Kidney (tissue), 14 donors: ENCODE measurements around the gene QSOX1. TPM values are rescaled to one million over a fixed set of nuclear protein-coding genes. Genes with fewer than 3 reads are reported as not detected.

Source experiments
- DNase-seq, 5 donors: peaks; one replicate each; pipeline ENCODE4 v3.0.0-alpha.2; 2013 to 2020
- FAIRE-seq: peaks from 2 replicates; lab custom pipeline; 2012; peaks lifted over from hg19 to GRCh38; lab: Jason Lieb, UNC
- H3K27ac ChIP-seq, 2 donors: one replicate each; pipeline ENCODE4 v1.7.0; 2013; ENCODE audit warnings: low read depth in 2 of 2, low read length in 2 of 2, inconsistent platforms in 1 of 2
- H3K27me3 ChIP-seq: one replicate; pipeline ENCODE4 v1.7.1; 2013; ENCODE audit warnings: low read length, inconsistent platforms; ENCODE audit not compliant: control insufficient read depth, insufficient read depth
- H3K36me3 ChIP-seq, 3 donors: one replicate each; pipeline versions ENCODE4 v1.7.0 to v1.7.1; 2013; ENCODE audit warnings: low read length in 3 of 3, control low read depth in 1 of 3, inconsistent platforms in 1 of 3; ENCODE audit not compliant: insufficient read depth in 3 of 3, control insufficient read depth in 2 of 3
- H3K4me1 ChIP-seq, 3 donors: one replicate each; pipeline versions ENCODE4 v1.7.0 to v1.7.1; 2013; ENCODE audit warnings: low read length in 3 of 3, inconsistent platforms in 1 of 3, low read depth in 1 of 3; ENCODE audit not compliant: control insufficient read depth in 2 of 3, insufficient read depth in 2 of 3
- H3K4me3 ChIP-seq, 3 donors: one replicate each; pipeline versions ENCODE4 v1.7.0 to v1.8.1; 2013; ENCODE audit warnings: low read length in 3 of 3, control low read depth in 1 of 3, inconsistent platforms in 1 of 3
- H3K9ac ChIP-seq, 3 donors: one replicate each; pipeline versions ENCODE4 v1.7.0 to v1.7.1; 2013; ENCODE audit warnings: low read length in 3 of 3, control low read depth in 1 of 3, inconsistent platforms in 1 of 3
- H3K9me3 ChIP-seq, 3 donors: one replicate each; pipeline versions ENCODE4 v1.7.0 to v1.7.1; 2013; ENCODE audit warnings: low read length in 3 of 3, control low read depth in 1 of 3, inconsistent platforms in 1 of 3; ENCODE audit not compliant: control insufficient read depth in 2 of 3, insufficient read depth in 1 of 3
- intact Hi-C: fragments of 100-400 bp; cut with DNase I; formaldehyde crosslinking; loops from one replicate; pipeline ENCODE4 v1.11.1; 2022
- polyA plus RNA-seq: library from polyadenylated mRNA; stranded (reverse); fragments of 350-450 nt; fragmentation: Illumina TruSeq; extraction: RNeasy Lipid Tissue Mini Kit (QIAGEN cat#74804); gene quantifications from one replicate; pipeline ENCODE4 v1.2.3, GENCODE V29; 2014; ENCODE audit warnings: low read depth, low replicate concordance; ENCODE audit not compliant: insufficient read depth
- total RNA-seq: library from RNA; stranded (reverse); fragmentation: NEBNext Ultra II Directional; extraction: Animal tissue kit (Norgen Biotek cat#: 25700); gene quantifications from one replicate; pipeline ENCODE4 v1.2.1, GENCODE V29; 2021
- TF ChIP-seq, protein P1 (sequence below): IDR thresholded peaks from 3 replicates; pipeline ENCODE4 v1.5.1; 2012; ENCODE audit warnings: mild to moderate bottlenecking, moderate library complexity, borderline replicate concordance; ENCODE audit not compliant: insufficient read depth; ENCODE audit errors: extremely low read depth
- donor health status: control.
- donor health status: control.
- donor health status: control.
- donor health status: control.
- donor health status: control.
- donor health status: DM: yes; HTN: yes; CAD: no.
- donor health status: Normal renal cell carcinoma (clear cell type).

Gene QSOX1
- total and polyA plus RNA-seq, 2 donors from 2014 or later, result 94.5 to 111 TPM

DNA sequence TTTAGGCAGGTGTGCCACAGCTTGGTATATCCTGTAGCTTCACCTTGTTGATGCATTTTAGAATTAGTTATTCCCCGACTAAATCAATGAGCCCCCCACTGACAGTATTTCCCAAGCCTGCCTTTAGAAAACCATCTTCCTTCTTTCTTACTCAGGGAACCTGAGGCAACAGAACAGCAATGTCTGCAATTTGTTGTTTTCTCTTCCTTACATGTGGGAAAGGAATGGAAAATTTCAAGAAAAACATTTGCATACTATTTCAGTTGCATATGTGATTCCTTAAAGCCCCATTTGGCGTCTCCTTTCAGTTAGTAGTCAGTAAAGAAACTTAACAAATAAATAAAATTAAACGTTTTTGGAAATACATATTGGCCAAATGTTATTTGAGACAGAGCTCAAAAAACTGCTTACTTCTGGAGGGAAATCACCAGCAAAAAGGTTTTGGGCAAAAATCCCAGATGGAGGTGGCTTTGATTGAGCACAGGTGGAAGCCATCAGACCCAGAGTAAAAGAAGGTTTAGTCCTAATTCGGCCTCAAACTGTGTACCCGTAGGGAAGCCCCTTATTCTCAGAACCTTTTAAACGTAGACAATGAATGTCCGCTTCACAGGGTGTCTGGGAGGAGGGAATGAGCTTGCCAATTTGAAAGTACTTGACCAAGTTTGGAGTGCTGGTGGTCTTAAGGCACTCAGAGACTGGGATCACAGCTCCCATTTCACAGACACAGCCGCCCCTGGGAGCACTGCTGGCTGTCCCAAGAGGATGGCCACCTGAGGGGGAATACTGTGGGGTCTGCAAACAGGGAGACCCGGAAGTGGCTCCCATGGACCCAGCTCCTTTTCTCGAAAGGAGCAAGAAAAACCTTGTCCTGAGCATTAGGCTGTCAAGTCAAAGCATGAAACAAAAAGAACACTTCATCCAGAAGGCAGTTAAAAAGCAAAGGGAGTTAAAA is 84.8 kb downstream of the QSOX1 start:
- TF ChIP-seq, protein P1, sequence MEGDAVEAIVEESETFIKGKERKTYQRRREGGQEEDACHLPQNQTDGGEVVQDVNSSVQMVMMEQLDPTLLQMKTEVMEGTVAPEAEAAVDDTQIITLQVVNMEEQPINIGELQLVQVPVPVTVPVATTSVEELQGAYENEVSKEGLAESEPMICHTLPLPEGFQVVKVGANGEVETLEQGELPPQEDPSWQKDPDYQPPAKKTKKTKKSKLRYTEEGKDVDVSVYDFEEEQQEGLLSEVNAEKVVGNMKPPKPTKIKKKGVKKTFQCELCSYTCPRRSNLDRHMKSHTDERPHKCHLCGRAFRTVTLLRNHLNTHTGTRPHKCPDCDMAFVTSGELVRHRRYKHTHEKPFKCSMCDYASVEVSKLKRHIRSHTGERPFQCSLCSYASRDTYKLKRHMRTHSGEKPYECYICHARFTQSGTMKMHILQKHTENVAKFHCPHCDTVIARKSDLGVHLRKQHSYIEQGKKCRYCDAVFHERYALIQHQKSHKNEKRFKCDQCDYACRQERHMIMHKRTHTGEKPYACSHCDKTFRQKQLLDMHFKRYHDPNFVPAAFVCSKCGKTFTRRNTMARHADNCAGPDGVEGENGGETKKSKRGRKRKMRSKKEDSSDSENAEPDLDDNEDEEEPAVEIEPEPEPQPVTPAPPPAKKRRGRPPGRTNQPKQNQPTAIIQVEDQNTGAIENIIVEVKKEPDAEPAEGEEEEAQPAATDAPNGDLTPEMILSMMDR, result no peak
- intact Hi-C loops, result no loop called here
- DNase-seq (peak in 1 of 5 donors; percentile 15), FAIRE-seq (no peak)
- peaks cover 0 to 10% (median 8%) of the 10 kb centered on the region in 3 donors for H3K4me1 ChIP-seq
- no peak overlapping the region for H3K27ac ChIP-seq
- no peak overlapping the region for H3K4me3 ChIP-seq
- no peak overlapping the region for H3K9ac ChIP-seq
- H3K27me3 ChIP-seq, result peaks cover 57% of the 10 kb centered on the region
- no peaks in the 10 kb centered on the region for H3K36me3 ChIP-seq
- H3K9me3 ChIP-seq, result no peaks in the 10 kb centered on the region

GRCh38 chr1:180241716-180242544 is 87.3 kb downstream of the QSOX1 start:
- no peak overlapping the region for H3K9ac ChIP-seq
- H3K4me3 ChIP-seq, result no peak overlapping the region
- no peak for FAIRE-seq
- TF ChIP-seq, protein P1, result no peak
- no peak overlapping the region for H3K27ac ChIP-seq
- no peaks in the 10 kb centered on the region for H3K9me3 ChIP-seq
- H3K36me3 ChIP-seq, result no peaks in the 10 kb centered on the region
- peak in 2 of 5 donors; percentile 43 to 54 for DNase-seq
- peaks cover 37% of the 10 kb centered on the region for H3K27me3 ChIP-seq
- no peaks in the 10 kb centered on the region for H3K4me1 ChIP-seq
- intact Hi-C loops, result no loop called here

- Histone ChIP-seq H3K4me1 (no peaks in the 10 kb centered on the region), H3K27ac (no peak overlapping the region), H3K9ac (no peak overlapping the region), H3K27me3 (peaks cover 22% of the 10 kb centered on the region), H3K9me3 (no peaks in the 10 kb centered on the region), H3K4me3 (no peak overlapping the region), H3K36me3 (no peaks in the 10 kb centered on the region)
- TF ChIP-seq, protein P1, result no peak
- DNase-seq (no peak), FAIRE-seq (no peak)
- intact Hi-C loops, result no loop called here
These were observed 89.0 kb downstream of the QSOX1 start for GRCh38 chr1:180243517-180244221.
